GM12878 (cell line): ENCODE results near the gene IPCEF1. TPM values are rescaled to one million over a fixed set of nuclear protein-coding genes. Genes with fewer than 3 reads are reported as not detected.

ENCODE experiments used
- ATAC-seq: fragments of 200-7000 bp; cut with Tn5 transposase; 3 replicates; pipeline ENCODE4 v1.9.1; 2020; ENCODE audit warnings: mild to moderate bottlenecking, moderate library complexity
- BruUV-seq: library from RNA; stranded (reverse); fragments of 400-500 nt; replicated peaks from 2 replicates; lab custom pipeline; 2021; lab: Mats Ljungman, UMichigan
- CTCF ChIA-PET: fragments of 300-600 bp; sonication (Branson Sonifier 250); formaldehyde crosslinking; extraction: SDS; loops from one replicate; lab custom pipeline; 2021; ENCODE audit warnings: inconsistent platforms; lab: Yijun Ruan, JAX
- POLR2A ChIA-PET: fragments of 350-600 bp; formaldehyde crosslinking; extraction: SDS; loops from one replicate; lab custom pipeline; 2021; ENCODE audit warnings: inconsistent platforms; lab: Charles Lee
- RAD21 ChIA-PET: fragments of 300-600 bp; sonication (Branson Sonifier 250); formaldehyde crosslinking; loops from one replicate; lab custom pipeline; 2023; ENCODE audit warnings: antibody characterized with exemption; ENCODE audit not compliant: unreplicated experiment; lab: Charles Lee
- SMC1A ChIA-PET: fragments of 300-600 bp; sonication (Branson Sonifier 250); formaldehyde crosslinking; loops from one replicate; lab custom pipeline; 2023; ENCODE audit not compliant: unreplicated experiment, uncharacterized antibody; lab: Charles Lee
- DNase-seq: peaks from one replicate; pipeline ENCODE4 v3.0.0-alpha.2; 2011; ENCODE audit warnings: low read depth, low spot score
- FAIRE-seq: peaks from 3 replicates; lab custom pipeline; 2011; peaks lifted over from hg19 to GRCh38; lab: Jason Lieb, UNC
- H2AFZ ChIP-seq: 2 replicates; pipeline ENCODE4 v1.6.0; 2011; ENCODE audit warnings: low read depth, low read length, control low read depth; ENCODE audit not compliant: control insufficient read depth
- H3K27ac ChIP-seq: 2 replicates; pipeline ENCODE4 v1.5.1; 2011; ENCODE audit warnings: control low read depth; ENCODE audit not compliant: control insufficient read depth, insufficient read depth
- H3K27me3 ChIP-seq, 2 experiments: replicated peaks in 1 of 2; 2 replicates each; pipeline versions ENCODE4 v1.6.0 to v1.6.1; 2011; ENCODE audit warnings: low read length in 1 of 2; ENCODE audit not compliant: control insufficient read depth in 2 of 2, insufficient read depth in 2 of 2
- H3K36me3 ChIP-seq, 2 experiments: 2 replicates each; pipeline ENCODE4 v1.5.1; 2011; ENCODE audit warnings: low read length in 1 of 2; ENCODE audit not compliant: control insufficient read depth in 2 of 2, insufficient read depth in 2 of 2
- H3K4me1 ChIP-seq: 2 replicates; pipeline ENCODE4 v1.6.1; 2011; ENCODE audit warnings: mild to moderate bottlenecking, low read length, moderate library complexity, mixed read lengths; ENCODE audit not compliant: control insufficient read depth, insufficient read depth
- H3K4me2 ChIP-seq: 2 replicates; pipeline ENCODE4 v1.6.0; 2011; ENCODE audit warnings: control low read depth; ENCODE audit not compliant: control insufficient read depth, insufficient read depth
- H3K4me3 ChIP-seq: fragments of 200-600 bp; sonication (generic); 2 replicates; pipeline ENCODE4 v1.5.1; 2016
- H3K79me2 ChIP-seq: 2 replicates; pipeline ENCODE4 v1.6.0; 2011; ENCODE audit warnings: low read length; ENCODE audit not compliant: control insufficient read depth, insufficient read depth
- H3K9ac ChIP-seq: 2 replicates; pipeline ENCODE4 v1.8.0; 2011; ENCODE audit warnings: low read length, control low read depth, mixed read lengths; ENCODE audit not compliant: control insufficient read depth, insufficient read depth
- H3K9me3 ChIP-seq: replicated peaks from 3 replicates; pipeline ENCODE4 v1.5.1; 2011; ENCODE audit warnings: mild to moderate bottlenecking, low read length; ENCODE audit not compliant: control insufficient read depth, insufficient read depth
- H4K20me1 ChIP-seq: 2 replicates; pipeline ENCODE4 v1.6.0; 2011; ENCODE audit not compliant: control insufficient read depth, insufficient read depth
- BACH1 ChIP-seq: fragments of 450-650 bp; IDR thresholded peaks from 2 replicates; pipeline ENCODE4 v1.6.1; 2017; ENCODE audit warnings: mild to moderate bottlenecking, borderline replicate concordance
- ESRRA ChIP-seq: IDR thresholded peaks from 2 replicates; pipeline ENCODE4 v1.6.1; 2012; ENCODE audit warnings: mild to moderate bottlenecking, low read length, improper control_type of control experiment
- KLF5 ChIP-seq: fragments of 450-650 bp; IDR thresholded peaks from 2 replicates; pipeline ENCODE4 v1.6.1; 2014; ENCODE audit warnings: mild to moderate bottlenecking; ENCODE audit not compliant: partially characterized antibody
- NRF1 ChIP-seq: conservative IDR thresholded peaks from 2 replicates; pipeline ENCODE4 v1.6.1; 2011; ENCODE audit warnings: mild to moderate bottlenecking, low read depth, low read length, improper control_type of control experiment
- RB1 ChIP-seq: fragments of 450-650 bp; formaldehyde crosslinking; IDR thresholded peaks from 2 replicates; pipeline ENCODE4 v1.6.1; 2017; ENCODE audit warnings: mild to moderate bottlenecking, borderline replicate concordance
- RELA ChIP-seq: fragments of 450-650 bp; IDR thresholded peaks from 2 replicates; pipeline ENCODE4 v1.8.0; 2014; ENCODE audit warnings: borderline replicate concordance; ENCODE audit not compliant: partially characterized antibody
- RFX5 ChIP-seq: IDR thresholded peaks from 2 replicates; pipeline ENCODE4 v1.6.1; 2011; ENCODE audit warnings: low read depth, low read length, improper control_type of control experiment
- TARDBP ChIP-seq: IDR thresholded peaks from 2 replicates; pipeline ENCODE4 v1.6.1; 2016; ENCODE audit warnings: borderline replicate concordance
- TCF12 ChIP-seq: IDR thresholded peaks from 2 replicates; pipeline ENCODE4 v1.6.1; 2011; ENCODE audit warnings: low read depth, mild to moderate bottlenecking, low read length
- WRNIP1 ChIP-seq: IDR thresholded peaks from 2 replicates; pipeline ENCODE4 v1.6.1; 2011; ENCODE audit warnings: low read depth, low read length, improper control_type of control experiment, borderline replicate concordance
- ZNF274 ChIP-seq: IDR thresholded peaks from one replicate; pipeline ENCODE4 v1.8.0; 2011; ENCODE audit not compliant: insufficient read length, insufficient read depth
- WGBS: methylation state at CpG from one replicate; pipeline ENCODE4 v1.1.6; 2016; ENCODE audit warnings: low lambda C conversion rate; ENCODE audit not compliant: insufficient replicate concordance, insufficient coverage; ENCODE audit errors: missing lambda C conversion rate; 5-methylcytosine and 5-hydroxymethylcytosine counted together
- in situ Hi-C: fragments of 300-500 bp; cut with MboI; formaldehyde crosslinking; loops from 9 replicates; pipeline ENCODE4 v1.14.3; 2018; ENCODE audit warnings: mixed read lengths
- intact Hi-C: fragments of 100-400 bp; cut with micrococcal nuclease; formaldehyde crosslinking; loops from one replicate; pipeline ENCODE4 v1.14.2; 2022; ENCODE audit not compliant: unreplicated experiment
- polyA plus RNA-seq, 11 experiments: library from polyadenylated mRNA; depleted of rRNA in 4 of 11; unstranded in 6 of 11; stranded (reverse) in 5 of 11; fragments of >200 nt; fragmentation: Nextera tagmentation in 4 of 11; fragmentation: Illumina TruSeq in 1 of 11; extraction: Ambion mirVana in 4 of 11; extraction: Trizol in 1 of 11; gene quantifications; 1 replicate in 1 of 11; 2 replicates in 10 of 11; pipeline versions ENCODE4 v1.2.1 to v1.2.3, GENCODE V29; 2011 to 2016; ENCODE audit warnings: inconsistent platforms in 2 of 11, missing spikeins in 2 of 11, low read depth in 1 of 11
- total RNA-seq, 4 experiments: library from RNA; depleted of rRNA in 3 of 4; stranded (reverse); fragments of >200 nt in 3 of 4; fragmentation: Illumina TruSeq in 1 of 4; extraction: Trizol in 1 of 4; gene quantifications; 2 replicates each; pipeline versions ENCODE4 v1.2.1 to v1.2.3, GENCODE V29; 2013 to 2021
- TF ChIP-seq, protein P1 (sequence below): fragments of 450-650 bp; IDR thresholded peaks from 2 replicates; pipeline ENCODE4 v1.6.1; 2016; ENCODE audit warnings: mild to moderate bottlenecking
- TF ChIP-seq, protein P2 (sequence below): fragments of 450-650 bp; IDR thresholded peaks from 2 replicates; pipeline ENCODE4 v1.6.1; 2016; ENCODE audit warnings: mild to moderate bottlenecking
- TF ChIP-seq, protein P3 (sequence below): fragments of 450-650 bp; IDR thresholded peaks from 2 replicates; pipeline ENCODE4 v1.6.1; 2018; ENCODE audit warnings: borderline replicate concordance, mild to moderate bottlenecking; ENCODE audit not compliant: partially characterized antibody
- TF ChIP-seq, protein P4 (sequence below), 3 experiments: IDR thresholded peaks in 2 of 3; conservative IDR thresholded peaks in 1 of 3; 2 replicates each; pipeline ENCODE4 v1.5.1; 2011; ENCODE audit warnings: low read depth in 3 of 3, low read length in 3 of 3, mild to moderate bottlenecking in 3 of 3, control low read depth in 2 of 3, moderate library complexity in 2 of 3, inconsistent platforms in 1 of 3, mixed read lengths in 1 of 3; ENCODE audit not compliant: control insufficient read depth in 2 of 3, insufficient read depth in 1 of 3; ENCODE audit errors: extremely low read depth in 1 of 3
- TF ChIP-seq, protein P5 (sequence below): fragments of 450-650 bp; conservative IDR thresholded peaks from 2 replicates; pipeline ENCODE4 v1.6.1; 2017; ENCODE audit warnings: mild to moderate bottlenecking, moderate library complexity

The IPCEF1 gene
- total and polyA plus RNA-seq, 10 of the 15 experiments (the other 5 are each of a cell fraction or from before 2014, with no cell fraction given), result 1.3 to 137 (median 4.2) TPM

DNA sequence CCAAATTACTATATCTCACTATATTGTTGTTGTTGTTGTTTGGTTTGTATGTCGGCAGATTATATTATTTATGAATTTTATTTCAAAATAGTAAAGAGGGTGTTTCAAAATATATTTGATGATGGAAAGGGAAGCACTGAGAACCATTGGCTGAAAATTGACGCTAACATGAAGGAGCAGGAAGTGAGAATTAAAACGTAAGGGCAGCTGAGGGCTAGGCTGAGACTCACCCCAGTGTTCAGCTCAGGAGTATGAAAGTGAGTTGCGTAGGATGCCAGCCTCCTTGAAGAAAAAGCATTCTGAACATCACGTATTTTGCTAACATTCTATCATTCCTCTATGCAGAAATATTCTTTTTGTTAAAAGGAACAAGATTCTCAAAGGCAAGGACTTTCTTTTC lies 10.7 kb upstream of the IPCEF1 start:
- H3K4me2 ChIP-seq, result no peak overlapping the region
- H3K9ac ChIP-seq, result no peak overlapping the region
- H3K9me3 ChIP-seq, result no peaks in the 10 kb centered on the region
- DNase-seq, result no peak
- H2AFZ ChIP-seq, result no peak overlapping the region
- BruUV-seq, result no TSS peak
- H3K4me3 ChIP-seq, result no peak overlapping the region
- no peak for FAIRE-seq
- WGBS, result 52% methylated on average over 5 of the region's 5 CpGs
- CTCF ChIA-PET, result interaction anchor here (3.0 kb wide), 1 partner anchor 90 kb away, joined by 11 read pairs; no protein-coding TSS in a partner anchor
- no peaks in the 10 kb centered on the region for H3K79me2 ChIP-seq
- no peak for ATAC-seq
- H4K20me1 ChIP-seq, result no peaks in the 10 kb centered on the region
- RAD21 ChIA-PET, result no interaction called here
- POLR2A ChIA-PET, result interaction anchor here (0.8 kb wide), 1 partner anchor 14 kb away, joined by 3 read pairs; no protein-coding TSS in a partner anchor
- no peak overlapping the region for H3K27ac ChIP-seq
- H3K27me3 ChIP-seq, result peaks cover 0 to 5% of the 10 kb centered on the region in 2 experiments; a peak in 3 of 4 replicates
- in situ Hi-C loops (no loop called here), intact Hi-C loops (no loop called here)
- H3K36me3 ChIP-seq, result no peaks in the 10 kb centered on the region
- H3K4me1 ChIP-seq, result no peaks in the 10 kb centered on the region
- SMC1A ChIA-PET, result interaction anchor here (1.0 kb wide), 1 partner anchor 90 kb away, joined by 3 read pairs; no protein-coding TSS in a partner anchor
- TF ChIP-seq, protein P1, sequence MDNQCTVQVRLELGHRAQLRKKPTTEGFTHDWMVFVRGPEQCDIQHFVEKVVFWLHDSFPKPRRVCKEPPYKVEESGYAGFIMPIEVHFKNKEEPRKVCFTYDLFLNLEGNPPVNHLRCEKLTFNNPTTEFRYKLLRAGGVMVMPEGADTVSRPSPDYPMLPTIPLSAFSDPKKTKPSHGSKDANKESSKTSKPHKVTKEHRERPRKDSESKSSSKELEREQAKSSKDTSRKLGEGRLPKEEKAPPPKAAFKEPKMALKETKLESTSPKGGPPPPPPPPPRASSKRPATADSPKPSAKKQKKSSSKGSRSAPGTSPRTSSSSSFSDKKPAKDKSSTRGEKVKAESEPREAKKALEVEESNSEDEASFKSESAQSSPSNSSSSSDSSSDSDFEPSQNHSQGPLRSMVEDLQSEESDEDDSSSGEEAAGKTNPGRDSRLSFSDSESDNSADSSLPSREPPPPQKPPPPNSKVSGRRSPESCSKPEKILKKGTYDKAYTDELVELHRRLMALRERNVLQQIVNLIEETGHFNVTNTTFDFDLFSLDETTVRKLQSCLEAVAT, result no peak
- TF ChIP-seq, protein P2, sequence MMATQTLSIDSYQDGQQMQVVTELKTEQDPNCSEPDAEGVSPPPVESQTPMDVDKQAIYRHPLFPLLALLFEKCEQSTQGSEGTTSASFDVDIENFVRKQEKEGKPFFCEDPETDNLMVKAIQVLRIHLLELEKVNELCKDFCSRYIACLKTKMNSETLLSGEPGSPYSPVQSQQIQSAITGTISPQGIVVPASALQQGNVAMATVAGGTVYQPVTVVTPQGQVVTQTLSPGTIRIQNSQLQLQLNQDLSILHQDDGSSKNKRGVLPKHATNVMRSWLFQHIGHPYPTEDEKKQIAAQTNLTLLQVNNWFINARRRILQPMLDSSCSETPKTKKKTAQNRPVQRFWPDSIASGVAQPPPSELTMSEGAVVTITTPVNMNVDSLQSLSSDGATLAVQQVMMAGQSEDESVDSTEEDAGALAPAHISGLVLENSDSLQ, result no peak
- TF ChIP-seq RELA (no peak), ESRRA (no peak), TARDBP (no peak), RB1 (no peak), KLF5 (no peak), NRF1 (no peak), TCF12 (no peak), ZNF274 (no peak), WRNIP1 (no peak), BACH1 (no peak), RFX5 (no peak)
- TF ChIP-seq, protein P3, sequence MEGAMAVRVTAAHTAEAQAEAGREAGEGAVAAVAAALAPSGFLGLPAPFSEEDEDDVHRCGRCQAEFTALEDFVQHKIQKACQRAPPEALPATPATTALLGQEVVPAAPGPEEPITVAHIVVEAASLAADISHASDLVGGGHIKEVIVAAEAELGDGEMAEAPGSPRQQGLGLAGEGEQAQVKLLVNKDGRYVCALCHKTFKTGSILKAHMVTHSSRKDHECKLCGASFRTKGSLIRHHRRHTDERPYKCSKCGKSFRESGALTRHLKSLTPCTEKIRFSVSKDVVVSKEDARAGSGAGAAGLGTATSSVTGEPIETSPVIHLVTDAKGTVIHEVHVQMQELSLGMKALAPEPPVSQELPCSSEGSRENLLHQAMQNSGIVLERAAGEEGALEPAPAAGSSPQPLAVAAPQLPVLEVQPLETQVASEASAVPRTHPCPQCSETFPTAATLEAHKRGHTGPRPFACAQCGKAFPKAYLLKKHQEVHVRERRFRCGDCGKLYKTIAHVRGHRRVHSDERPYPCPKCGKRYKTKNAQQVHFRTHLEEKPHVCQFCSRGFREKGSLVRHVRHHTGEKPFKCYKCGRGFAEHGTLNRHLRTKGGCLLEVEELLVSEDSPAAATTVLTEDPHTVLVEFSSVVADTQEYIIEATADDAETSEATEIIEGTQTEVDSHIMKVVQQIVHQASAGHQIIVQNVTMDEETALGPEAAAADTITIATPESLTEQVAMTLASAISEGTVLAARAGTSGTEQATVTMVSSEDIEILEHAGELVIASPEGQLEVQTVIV, result no peak
- TF ChIP-seq, protein P4, sequence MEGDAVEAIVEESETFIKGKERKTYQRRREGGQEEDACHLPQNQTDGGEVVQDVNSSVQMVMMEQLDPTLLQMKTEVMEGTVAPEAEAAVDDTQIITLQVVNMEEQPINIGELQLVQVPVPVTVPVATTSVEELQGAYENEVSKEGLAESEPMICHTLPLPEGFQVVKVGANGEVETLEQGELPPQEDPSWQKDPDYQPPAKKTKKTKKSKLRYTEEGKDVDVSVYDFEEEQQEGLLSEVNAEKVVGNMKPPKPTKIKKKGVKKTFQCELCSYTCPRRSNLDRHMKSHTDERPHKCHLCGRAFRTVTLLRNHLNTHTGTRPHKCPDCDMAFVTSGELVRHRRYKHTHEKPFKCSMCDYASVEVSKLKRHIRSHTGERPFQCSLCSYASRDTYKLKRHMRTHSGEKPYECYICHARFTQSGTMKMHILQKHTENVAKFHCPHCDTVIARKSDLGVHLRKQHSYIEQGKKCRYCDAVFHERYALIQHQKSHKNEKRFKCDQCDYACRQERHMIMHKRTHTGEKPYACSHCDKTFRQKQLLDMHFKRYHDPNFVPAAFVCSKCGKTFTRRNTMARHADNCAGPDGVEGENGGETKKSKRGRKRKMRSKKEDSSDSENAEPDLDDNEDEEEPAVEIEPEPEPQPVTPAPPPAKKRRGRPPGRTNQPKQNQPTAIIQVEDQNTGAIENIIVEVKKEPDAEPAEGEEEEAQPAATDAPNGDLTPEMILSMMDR (IDR thresholded peaks at IDR 0.05 in 2 of 3, conservative IDR thresholded peaks at IDR 0.05 in 1 of 3; ENCODE audit: control insufficient read depth in 2 of 3, extremely low read depth in 1 of 3, insufficient read depth in 1 of 3, low read depth in 3 of 3, low read length in 3 of 3), result no peak
- TF ChIP-seq, protein P5, sequence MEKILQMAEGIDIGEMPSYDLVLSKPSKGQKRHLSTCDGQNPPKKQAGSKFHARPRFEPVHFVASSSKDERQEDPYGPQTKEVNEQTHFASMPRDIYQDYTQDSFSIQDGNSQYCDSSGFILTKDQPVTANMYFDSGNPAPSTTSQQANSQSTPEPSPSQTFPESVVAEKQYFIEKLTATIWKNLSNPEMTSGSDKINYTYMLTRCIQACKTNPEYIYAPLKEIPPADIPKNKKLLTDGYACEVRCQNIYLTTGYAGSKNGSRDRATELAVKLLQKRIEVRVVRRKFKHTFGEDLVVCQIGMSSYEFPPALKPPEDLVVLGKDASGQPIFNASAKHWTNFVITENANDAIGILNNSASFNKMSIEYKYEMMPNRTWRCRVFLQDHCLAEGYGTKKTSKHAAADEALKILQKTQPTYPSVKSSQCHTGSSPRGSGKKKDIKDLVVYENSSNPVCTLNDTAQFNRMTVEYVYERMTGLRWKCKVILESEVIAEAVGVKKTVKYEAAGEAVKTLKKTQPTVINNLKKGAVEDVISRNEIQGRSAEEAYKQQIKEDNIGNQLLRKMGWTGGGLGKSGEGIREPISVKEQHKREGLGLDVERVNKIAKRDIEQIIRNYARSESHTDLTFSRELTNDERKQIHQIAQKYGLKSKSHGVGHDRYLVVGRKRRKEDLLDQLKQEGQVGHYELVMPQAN, result no peak
